Activated T-helper 9 cell treated with anti-CD3 and anti-CD28 coated beads, Interleukin-2, amount 50 U/mL, for 16 hours (primary cell): ENCODE data around the gene CNNM3.
"Not testable (repeated sequence)": the region's sequence is repeated elsewhere in the genome, so short reads cannot be mapped to it uniquely, and the experiment has no call there.

Experiments
- DNase-seq: peaks from one replicate; pipeline ENCODE4 v3.0.0-alpha.2; 2020; ENCODE audit warnings: low read depth

The CNNM3 gene

DNA sequence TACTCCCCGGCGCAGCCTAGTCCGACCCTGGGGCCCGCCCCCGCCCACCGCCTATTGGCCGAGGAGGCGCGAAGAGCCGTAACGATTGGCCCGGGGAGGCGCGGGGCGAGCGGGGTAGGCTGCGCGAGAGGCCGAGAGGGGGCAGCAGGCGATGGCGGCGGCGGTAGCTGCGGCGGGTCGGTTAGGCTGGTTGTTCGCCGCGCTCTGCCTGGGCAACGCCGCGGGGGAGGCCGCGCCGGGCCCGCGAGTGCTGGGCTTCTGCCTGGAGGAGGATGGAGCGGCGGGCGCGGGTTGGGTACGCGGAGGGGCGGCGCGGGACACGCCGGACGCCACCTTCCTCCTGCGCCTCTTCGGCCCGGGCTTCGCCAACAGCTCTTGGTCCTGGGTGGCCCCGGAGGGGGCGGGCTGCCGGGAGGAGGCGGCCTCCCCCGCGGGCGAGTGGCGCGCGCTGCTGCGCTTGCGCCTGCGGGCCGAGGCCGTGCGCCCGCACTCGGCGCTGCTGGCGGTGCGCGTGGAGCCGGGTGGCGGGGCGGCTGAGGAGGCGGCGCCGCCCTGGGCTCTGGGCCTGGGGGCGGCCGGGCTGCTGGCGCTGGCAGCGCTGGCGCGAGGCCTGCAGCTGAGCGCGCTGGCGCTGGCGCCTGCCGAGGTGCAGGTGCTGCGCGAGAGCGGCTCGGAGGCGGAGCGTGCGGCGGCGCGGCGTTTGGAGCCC, at the start of gene CNNM3:
Gene CNNM3 (plus strand): TSS at position 142 of the 709 bp plus-strand sequence. CDS start 10 bp downstream, at position 152.
- peak; percentile 97 for DNase-seq

GRCh38 chr2:96767135-96767871, 48.8 kb upstream of the CNNM3 start:
- no peak for DNase-seq

- no peak for DNase-seq
These were observed 47.9 kb upstream of the CNNM3 start for GRCh38 chr2:96768083-96768561.

GRCh38 chr2:96769814-96770213, 46.3 kb upstream of the CNNM3 start:
- no peak for DNase-seq

GRCh38 chr2:96770442-96771202, 45.4 kb upstream of the CNNM3 start:
- no peak for DNase-seq

DNA sequence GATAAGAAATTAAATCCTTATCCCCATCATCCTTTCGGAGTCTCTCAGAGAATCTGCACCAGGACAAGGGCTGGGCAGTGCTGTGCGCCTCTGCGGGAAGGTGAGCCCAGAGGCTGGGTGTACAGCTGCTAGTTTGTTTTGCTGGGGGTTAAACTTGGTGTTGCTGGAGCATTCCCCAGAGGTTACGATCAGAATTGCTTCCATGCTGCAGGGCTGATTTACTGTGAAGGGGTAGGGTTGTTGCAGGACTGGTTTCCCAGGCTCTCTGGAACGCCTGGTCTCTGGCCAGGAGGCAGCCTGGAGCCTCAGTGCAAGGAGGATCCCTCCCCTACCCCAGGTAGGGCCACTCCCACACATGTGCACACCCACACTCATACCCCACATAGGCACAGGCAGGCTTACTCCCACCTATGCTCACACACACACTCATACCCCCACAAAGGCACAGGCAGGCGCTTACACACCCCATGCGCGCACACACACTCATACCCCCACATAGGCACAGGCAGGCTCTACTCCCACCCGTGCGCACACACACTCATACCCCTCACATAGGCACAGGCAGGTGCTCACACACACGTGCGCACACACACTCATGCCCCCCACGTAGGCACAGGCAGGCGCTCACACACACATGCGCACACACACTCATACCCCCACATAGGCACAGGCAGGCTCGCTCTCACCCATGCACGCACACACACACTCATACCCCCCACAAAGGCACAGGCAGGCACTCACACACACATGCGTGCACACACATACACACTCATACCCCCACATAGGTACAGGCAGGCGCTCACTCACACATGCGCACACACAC, 44.1 kb upstream of the CNNM3 start:
- DNase-seq = no peak

- no peak for DNase-seq
These were observed 43.0 kb upstream of the CNNM3 start for GRCh38 chr2:96772903-96773671.

DNA sequence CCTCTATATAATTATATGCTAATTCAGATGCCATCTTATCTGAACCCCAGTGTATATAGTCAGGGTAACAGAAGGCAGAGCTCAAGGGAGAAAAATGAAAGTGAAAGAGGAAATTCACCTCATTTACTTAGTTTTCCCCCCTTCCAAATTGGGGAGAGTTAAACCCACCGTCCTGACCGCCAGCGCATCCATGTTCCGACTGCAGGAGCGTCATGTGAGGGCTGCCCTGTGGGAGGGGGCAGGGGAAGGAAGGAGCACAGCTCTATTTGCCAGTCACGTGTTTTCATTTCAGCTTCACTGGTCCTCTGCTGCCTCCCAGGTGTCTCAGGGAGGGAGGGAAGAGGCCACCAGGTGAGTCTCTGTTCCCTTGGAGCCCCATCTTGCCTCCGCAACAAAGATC, 42.1 kb upstream of the CNNM3 start:
- DNase-seq = peak; percentile 16

DNA sequence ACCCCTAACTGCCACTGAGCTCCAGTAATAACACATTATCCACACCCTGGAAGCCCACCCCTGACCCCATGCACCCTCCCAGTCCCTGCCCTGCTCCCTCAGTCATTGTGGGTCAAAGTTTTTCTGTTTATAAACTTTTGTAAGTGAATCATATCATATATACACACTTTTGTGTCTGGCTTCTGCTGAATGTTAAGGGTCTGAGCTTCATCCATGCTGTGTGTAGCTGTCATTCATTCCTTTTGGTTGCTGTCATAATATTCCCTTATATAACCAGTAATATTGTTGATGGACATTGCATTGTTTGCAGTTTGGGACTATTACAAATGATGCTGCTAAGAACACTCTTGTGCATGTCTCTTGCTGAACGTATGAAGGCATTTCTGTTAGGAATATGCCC, 40.9 kb upstream of the CNNM3 start:
- DNase-seq = no peak

DNA sequence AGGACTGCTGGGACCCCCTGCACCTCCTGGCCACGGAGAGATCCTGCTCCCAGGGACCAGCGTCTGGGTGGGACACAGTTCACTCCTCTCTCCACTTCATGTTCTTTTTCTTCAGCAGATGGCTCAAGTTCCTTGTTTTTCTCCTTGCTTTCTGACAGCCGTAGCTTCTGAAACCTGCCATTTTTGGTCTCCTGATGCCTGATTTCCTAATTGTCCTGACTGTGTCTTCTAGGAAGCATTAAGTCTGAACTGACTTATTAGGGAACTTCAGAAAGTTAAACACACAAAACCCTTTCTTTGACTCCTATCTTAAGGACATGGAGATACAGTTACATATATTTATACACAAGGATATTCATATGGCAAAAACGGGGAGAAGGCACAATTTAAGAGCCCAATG, 32.7 kb upstream of the CNNM3 start:
- DNase-seq = no peak

DNA sequence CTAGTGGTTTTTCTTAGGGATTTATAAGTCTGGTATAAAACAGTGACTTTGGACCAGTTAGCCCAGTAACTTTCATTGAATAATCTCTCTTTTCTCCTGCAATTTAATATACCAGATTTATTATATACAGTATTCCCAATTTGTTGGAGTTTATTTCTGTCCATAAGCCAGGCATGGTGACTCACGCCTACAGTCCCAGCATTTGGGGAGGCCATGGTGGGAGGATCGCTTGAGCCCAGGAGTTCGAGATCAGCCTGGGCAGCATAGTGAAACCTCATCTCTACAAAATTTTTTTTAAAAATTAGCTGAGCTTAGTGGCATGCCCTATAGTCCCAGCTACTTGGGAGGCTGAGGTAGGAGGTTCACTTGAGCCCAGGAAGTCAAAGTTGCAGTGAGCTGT, 28.7 kb upstream of the CNNM3 start:
- no peak for DNase-seq

GRCh38 chr2:96788442-96789244, 27.4 kb upstream of the CNNM3 start:
- no peak for DNase-seq

- no peak for DNase-seq
These were observed 26.8 kb upstream of the CNNM3 start for GRCh38 chr2:96789245-96789617.

- no peak for DNase-seq
These were observed 23.0 kb upstream of the CNNM3 start for GRCh38 chr2:96792772-96793749.

GRCh38 chr2:96795076-96795475, 21.0 kb upstream of the CNNM3 start:
- no peak for DNase-seq

GRCh38 chr2:96796497-96796896, 19.6 kb upstream of the CNNM3 start:
- not testable (repeated sequence) for DNase-seq

GRCh38 chr2:96797066-96797625, 18.9 kb upstream of the CNNM3 start:
- no peak for DNase-seq

DNA sequence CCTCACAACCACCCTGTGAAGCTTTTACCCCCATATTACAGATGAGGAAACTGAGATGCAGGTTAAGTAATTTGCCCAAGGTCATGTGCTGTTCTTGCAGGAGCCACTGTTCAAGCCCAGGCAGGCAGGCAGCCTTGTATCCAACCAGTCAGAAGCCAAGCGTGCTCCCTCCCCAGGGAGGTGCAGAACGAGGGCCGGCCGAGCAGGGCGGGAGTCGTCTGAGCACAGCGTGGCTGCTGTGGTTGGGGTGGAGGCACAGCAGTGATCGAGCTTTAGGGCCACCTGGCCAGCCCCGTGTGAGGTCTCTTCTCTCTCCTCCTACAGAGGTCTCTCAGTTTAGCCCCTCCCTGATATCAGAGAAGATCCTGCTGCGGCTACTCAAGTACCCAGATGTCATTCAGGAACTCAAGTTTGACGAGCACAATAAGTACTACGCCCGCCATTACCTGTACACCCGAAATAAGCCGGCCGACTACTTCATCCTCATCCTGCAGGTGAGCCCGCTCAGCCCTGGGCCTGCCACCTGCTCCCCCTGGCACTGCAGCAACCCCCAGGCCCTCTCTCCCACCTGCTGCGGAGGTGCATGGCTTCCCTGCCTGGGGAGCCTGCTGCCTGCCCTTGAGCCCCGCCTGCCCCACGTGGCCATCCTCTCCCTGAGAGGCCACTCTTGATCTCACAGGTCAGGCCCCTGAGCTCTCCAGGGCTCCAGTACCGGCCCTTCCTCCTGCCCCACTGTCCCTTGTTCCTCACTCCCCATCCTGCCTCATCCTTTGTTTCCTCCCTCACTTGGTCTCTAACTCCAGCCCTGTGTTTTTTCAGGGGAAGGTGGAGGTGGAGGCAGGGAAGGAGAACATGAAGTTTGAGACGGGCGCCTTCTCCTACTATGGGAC, 17.1 kb upstream of the CNNM3 start:
- no peak for DNase-seq
